Left ventricle myocardium inferior (tissue), 1 donor: ENCODE results near the gene DNAJC28. TPM values are rescaled to one million over a fixed set of nuclear protein-coding genes. Genes with fewer than 3 reads are reported as not detected.
A peak's percentile ranks its signal among the peaks of the same experiment; 100 is the strongest.

Source experiments
- DNase-seq: peaks from one replicate; pipeline ENCODE4 v3.0.0-alpha.2; 2020
- H3K27ac ChIP-seq: fragments of 200-600 bp; replicated peaks from 2 replicates; pipeline ENCODE4 v1.8.0; 2021
- H3K27me3 ChIP-seq: fragments of 200-600 bp; 2 replicates; pipeline ENCODE4 v1.8.0; 2021; ENCODE audit warnings: low read depth
- H3K36me3 ChIP-seq: fragments of 200-600 bp; 2 replicates; pipeline ENCODE4 v1.8.0; 2021
- H3K4me1 ChIP-seq: fragments of 200-600 bp; 2 replicates; pipeline ENCODE4 v1.8.0; 2021
- H3K4me3 ChIP-seq: fragments of 200-600 bp; 2 replicates; pipeline ENCODE4 v1.8.0; 2021; ENCODE audit warnings: mild to moderate bottlenecking, moderate library complexity
- H3K9me3 ChIP-seq: fragments of 200-600 bp; replicated peaks from 2 replicates; pipeline ENCODE4 v1.8.0; 2021
- CTCF ChIP-seq: fragments of 200-600 bp; IDR thresholded peaks from 2 replicates; pipeline ENCODE4 v1.8.0; 2021; ENCODE audit warnings: antibody characterized with exemption, mild to moderate bottlenecking, borderline replicate concordance
- intact Hi-C: fragments of 100-400 bp; cut with micrococcal nuclease; formaldehyde crosslinking; loops from one replicate; pipeline ENCODE4 v1.11.0; 2022
- long read RNA-seq: library from polyadenylated mRNA; unstranded; transcript quantifications from one replicate; pipeline ENCODE4 v2.0.0, GENCODE V29; 2021
- total RNA-seq: library from RNA; stranded (reverse); fragmentation: NEBNext Ultra II Directional; extraction: Animal tissue kit (Norgen Biotek cat#: 25700); gene quantifications from one replicate; pipeline ENCODE4 v1.2.1, GENCODE V29; 2021
- donor health status: DM: no; HTN: yes; CAD: no; lungs with severe emphysema.

Gene DNAJC28
- total RNA-seq: 6.5 TPM
- long read RNA-seq, partial matches to known transcripts: 0 of 6 reads
- long read RNA-seq, other reads (novel, unspliced or antisense): 3 of 6 reads

DNA sequence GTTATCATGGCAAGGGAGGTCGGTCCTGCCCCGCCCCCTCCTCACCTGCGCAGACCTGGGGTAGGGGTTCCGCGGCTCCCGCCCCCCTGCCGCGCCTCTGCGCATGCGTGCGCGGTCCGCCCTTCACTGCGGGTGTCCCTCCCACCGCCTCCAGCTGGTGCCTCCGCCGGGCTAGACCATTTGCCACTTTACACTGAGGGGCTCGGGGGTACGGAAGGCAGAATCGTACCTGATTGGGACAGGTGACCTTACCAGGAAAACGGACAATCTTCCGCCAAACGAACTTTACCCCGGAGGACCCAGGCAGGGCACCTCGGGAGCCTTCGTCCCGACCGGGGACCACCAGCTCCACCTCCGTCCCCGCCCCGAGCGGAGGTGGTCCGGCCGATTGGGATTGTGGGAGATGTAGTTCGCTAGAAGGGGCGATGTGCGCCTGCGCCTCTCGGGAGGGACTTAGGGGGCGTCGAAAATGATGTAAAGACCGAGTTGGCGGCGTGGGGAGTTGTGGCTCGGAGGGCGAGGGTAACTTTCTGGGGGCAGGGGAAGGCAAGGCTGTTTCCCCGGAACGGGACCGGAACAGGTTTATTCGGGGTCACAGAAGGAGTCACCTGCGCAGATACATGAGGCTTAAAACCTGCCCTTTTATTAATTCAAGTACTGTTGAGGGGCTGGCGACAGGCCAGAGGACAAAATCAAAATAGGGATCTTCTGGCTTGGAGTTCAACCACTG lies at the start of gene DNAJC28:
TSS of gene DNAJC28 (minus strand) at position 344 of the 730 bp plus-strand sequence. CDS start 2,323 bp downstream, outside the sequence.
- Histone ChIP-seq H3K9me3 (no peaks in the 10 kb centered on the region), H3K4me1 (peaks cover 15% of the 10 kb centered on the region), H3K4me3 (peak within 1 kb of the TSS; percentile 76), H3K36me3 (no peaks in the 10 kb centered on the region), H3K27me3 (no peaks in the 10 kb centered on the region), H3K27ac (peak within 1 kb of the TSS; percentile 91)
- peak; percentile 95 for DNase-seq
- TF ChIP-seq CTCF: no peak
- intact Hi-C loops: no loop called here

DNA sequence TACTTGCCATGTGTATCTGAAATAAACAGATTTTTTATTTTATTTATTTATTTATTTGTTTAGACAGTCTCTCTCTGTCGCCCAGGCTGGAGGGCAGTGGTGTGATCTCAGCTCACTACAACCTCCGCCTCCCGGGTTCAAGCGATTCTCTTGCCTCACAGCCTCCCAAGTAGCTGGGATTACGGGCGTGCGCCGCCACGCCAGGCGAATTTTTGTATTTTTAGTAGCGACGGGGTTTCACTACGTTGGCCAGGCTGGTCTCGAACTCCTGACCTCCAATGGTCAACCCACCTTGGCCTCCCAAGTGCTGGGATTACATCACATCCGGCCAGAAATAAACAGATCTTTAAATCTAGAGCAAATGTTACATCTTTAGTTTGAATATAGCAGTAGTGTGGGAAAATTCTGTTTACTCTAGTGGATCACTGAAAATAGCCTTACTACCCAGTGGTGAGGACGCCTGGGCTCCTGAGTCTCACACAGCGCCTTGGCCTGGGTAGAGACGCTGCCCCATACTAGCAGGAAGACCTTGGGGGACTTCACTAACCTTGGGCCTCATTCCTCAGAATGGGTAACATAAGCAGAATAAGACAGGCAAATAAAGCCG lies 49.7 kb upstream of the DNAJC28 start:
- peak overlapping the region; percentile 80 for H3K4me3 ChIP-seq
- H3K36me3 ChIP-seq: peaks cover 29% of the 10 kb centered on the region
- H3K4me1 ChIP-seq: peaks cover 49% of the 10 kb centered on the region
- no peak for DNase-seq
- no peak for TF ChIP-seq CTCF
- H3K27me3 ChIP-seq: no peaks in the 10 kb centered on the region
- peak overlapping the region; percentile 99 for H3K27ac ChIP-seq
- intact Hi-C loops: no loop called here
- H3K9me3 ChIP-seq: no peaks in the 10 kb centered on the region

DNA sequence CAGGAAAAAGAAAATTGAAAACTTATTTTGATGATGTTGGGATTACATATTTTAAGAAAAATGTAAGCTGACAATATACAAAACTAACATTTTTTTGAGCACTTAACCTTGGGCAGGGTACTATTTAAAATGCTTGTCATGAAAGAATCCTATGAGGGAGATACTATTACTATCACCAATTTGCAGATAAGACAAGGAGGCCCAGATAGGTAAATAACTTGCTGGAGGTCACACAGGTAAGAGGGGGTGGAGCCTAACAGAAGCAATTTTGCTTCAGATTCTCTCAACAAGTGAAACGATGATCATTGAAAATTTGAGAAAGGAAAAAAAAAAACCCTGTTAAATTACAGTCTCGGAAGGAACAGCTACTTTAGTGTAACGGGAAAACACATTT lies 49.2 kb upstream of the DNAJC28 start:
- H3K4me3 ChIP-seq: peak overlapping the region; percentile 80

GRCh38 chr21:33539616-33540015 lies 48.1 kb upstream of the DNAJC28 start:
- no peak for DNase-seq
- Histone ChIP-seq H3K9me3 (no peaks in the 10 kb centered on the region), H3K36me3 (peaks cover 44% of the 10 kb centered on the region), H3K27me3 (no peaks in the 10 kb centered on the region), H3K27ac (no peak overlapping the region), H3K4me3 (no peak overlapping the region), H3K4me1 (peaks cover 33% of the 10 kb centered on the region)
- no peak for TF ChIP-seq CTCF
- intact Hi-C loops: no loop called here

More for the DNA sequence above, 49.2 kb upstream of the DNAJC28 start:
- Histone ChIP-seq H3K9me3 (no peaks in the 10 kb centered on the region), H3K4me1 (peaks cover 44% of the 10 kb centered on the region), H3K27ac (peak overlapping the region; percentile 99), H3K27me3 (no peaks in the 10 kb centered on the region), H3K36me3 (peaks cover 33% of the 10 kb centered on the region)
- TF ChIP-seq CTCF: no peak
- intact Hi-C loops: no loop called here
- no peak for DNase-seq

DNA sequence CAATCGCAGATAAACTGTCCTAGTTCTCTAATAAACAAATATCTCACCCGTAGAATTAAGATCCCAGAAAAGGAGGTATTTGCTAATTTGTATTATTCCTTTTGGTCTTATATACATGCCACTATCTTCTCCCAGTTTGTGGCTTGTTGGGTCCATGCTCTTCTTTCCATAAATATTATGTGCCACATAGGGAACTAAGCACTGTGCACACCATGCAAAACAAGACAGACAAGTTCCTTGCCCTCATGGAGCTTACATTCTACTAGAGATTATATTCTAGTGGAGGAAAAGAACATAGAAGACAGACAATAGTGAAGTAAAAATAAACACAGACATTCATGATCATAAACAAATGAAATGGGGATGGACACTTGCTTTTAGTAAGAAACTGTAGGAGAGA lies 45.7 kb upstream of the DNAJC28 start:
- Histone ChIP-seq H3K4me1 (peaks cover 15% of the 10 kb centered on the region), H3K27ac (no peak overlapping the region), H3K4me3 (no peak overlapping the region), H3K27me3 (no peaks in the 10 kb centered on the region), H3K9me3 (no peaks in the 10 kb centered on the region), H3K36me3 (peaks cover 68% of the 10 kb centered on the region)
- no peak for TF ChIP-seq CTCF
- DNase-seq: no peak
- intact Hi-C loops: no loop called here
